Stomach (tissue), 9 donors: ENCODE data around the gene STIM2. TPM values are rescaled to one million over a fixed set of nuclear protein-coding genes. Genes with fewer than 3 reads are reported as not detected.

Source experiments
- DNase-seq, 2 donors: peaks; one replicate each; pipeline versions ENCODE4 v3.0.0 to v3.0.0-alpha.2; 2013 to 2019
- H3K27ac ChIP-seq, 5 donors: fragments of 200-600 bp in 4 of 5; sonication (generic) in 4 of 5; one replicate each; pipeline ENCODE4 v1.5.1; 2013 to 2019; ENCODE audit warnings: mild to moderate bottlenecking in 1 of 5, moderate library complexity in 1 of 5
- H3K27me3 ChIP-seq, 3 donors: fragments of 200-600 bp; sonication (generic); one replicate each; pipeline ENCODE4 v1.5.1; 2017 to 2019; ENCODE audit warnings: mixed run types in 1 of 3
- H3K36me3 ChIP-seq, 4 donors: fragments of 200-600 bp; sonication (generic); 1 replicate in 3 of 4; 2 replicates in 1 of 4; pipeline ENCODE4 v1.5.1; 2016 to 2019
- H3K4me1 ChIP-seq, 4 donors: fragments of 200-600 bp; sonication (generic); one replicate each; pipeline ENCODE4 v1.5.1; 2016 to 2019
- H3K4me3 ChIP-seq, 4 donors: fragments of 200-600 bp; sonication (generic) in 3 of 4; one replicate each; pipeline ENCODE4 v1.5.1; 2016 to 2019; ENCODE audit warnings: mild to moderate bottlenecking in 1 of 4
- H3K9me3 ChIP-seq, 4 donors: fragments of 200-600 bp; sonication (generic); one replicate each; pipeline ENCODE4 v1.5.1; 2016 to 2019
- EP300 ChIP-seq: sonication (generic); formaldehyde crosslinking; IDR thresholded peaks from one replicate; pipeline ENCODE4 v1.6.1; 2017; ENCODE audit warnings: antibody characterized with exemption
- POLR2A ChIP-seq, 4 donors: fragments of 450-650 bp; IDR thresholded peaks; one replicate each; pipeline ENCODE4 v1.6.1; 2016; ENCODE audit warnings: antibody characterized with exemption in 4 of 4, control low read depth in 2 of 4, mild to moderate bottlenecking in 1 of 4, moderate library complexity in 1 of 4
- POLR2AphosphoS5 ChIP-seq, 3 donors: sonication (generic); formaldehyde crosslinking; IDR thresholded peaks; one replicate each; pipeline ENCODE4 v1.6.1; 2016; ENCODE audit warnings: antibody characterized with exemption in 3 of 3
- WGBS, 5 donors: extraction: QIAGEN DNeasy Blood & Tissue Kit in 3 of 5; methylation state at CpG; one replicate each; pipeline versions ENCODE4 v1.1.5 to v1.1.7; 2013 to 2018; 5-methylcytosine and 5-hydroxymethylcytosine counted together
- intact Hi-C: fragments of 100-400 bp; cut with DNase I; formaldehyde crosslinking; loops from one replicate; pipeline ENCODE4 v1.15.1; 2023; ENCODE audit warnings: low total_unique reads
- polyA plus RNA-seq, 3 donors: library from polyadenylated mRNA; stranded (reverse); fragments of 200-250 nt; gene quantifications; one replicate each; pipeline ENCODE4 v1.2.3, GENCODE V29; 2013
- total RNA-seq, 5 donors: library from RNA; depleted of rRNA; stranded (reverse); fragments of >200 nt; gene quantifications; one replicate each; pipeline versions ENCODE4 v1.1.0 to v1.2.3, GENCODE V29; 2014 to 2016
- TF ChIP-seq, protein P1 (sequence below), 7 experiments: fragments of 450-650 bp in 4 of 7; fragments of 200-600 bp in 3 of 7; sonication (generic) in 3 of 7; IDR thresholded peaks; one replicate each; pipeline ENCODE4 v1.5.1; 2016 to 2019; ENCODE audit warnings: antibody characterized with exemption in 7 of 7, control low read depth in 2 of 7, mild to moderate bottlenecking in 1 of 7
- donor health status: healthy with polysubstance abuse.
- donor health status: Bipolar disorder and iron deficiency.
- donor health status: healthy.

The STIM2 gene
- total and polyA plus RNA-seq, 8 donors, result 4.4 to 32.7 (median 21.7) TPM

DNA sequence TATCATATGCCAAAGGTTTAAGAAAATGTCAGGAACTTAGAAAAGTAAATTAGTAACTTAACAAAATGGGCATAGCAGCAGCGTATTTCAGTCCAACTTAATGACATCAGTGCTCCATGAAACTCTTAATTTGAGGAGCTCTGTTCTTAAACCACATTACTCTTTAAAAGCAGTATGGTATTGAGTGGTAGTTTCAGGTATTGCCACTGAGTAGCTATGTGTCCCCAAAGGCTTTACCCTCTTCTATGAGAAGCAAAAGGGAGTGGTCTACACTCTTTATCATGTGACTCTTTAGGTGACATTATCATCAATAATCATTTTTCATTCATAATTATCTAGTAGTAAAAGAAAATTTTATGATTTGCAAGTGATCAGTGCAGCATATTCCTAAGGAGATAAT, 158.3 kb downstream of the STIM2 start:
- no peak for DNase-seq
- TF ChIP-seq POLR2AphosphoS5 (IDR thresholded peaks at IDR 0.05) (no peak), POLR2A (IDR thresholded peaks at IDR 0.05) (no peak), EP300 (no peak)
- TF ChIP-seq, protein P1, sequence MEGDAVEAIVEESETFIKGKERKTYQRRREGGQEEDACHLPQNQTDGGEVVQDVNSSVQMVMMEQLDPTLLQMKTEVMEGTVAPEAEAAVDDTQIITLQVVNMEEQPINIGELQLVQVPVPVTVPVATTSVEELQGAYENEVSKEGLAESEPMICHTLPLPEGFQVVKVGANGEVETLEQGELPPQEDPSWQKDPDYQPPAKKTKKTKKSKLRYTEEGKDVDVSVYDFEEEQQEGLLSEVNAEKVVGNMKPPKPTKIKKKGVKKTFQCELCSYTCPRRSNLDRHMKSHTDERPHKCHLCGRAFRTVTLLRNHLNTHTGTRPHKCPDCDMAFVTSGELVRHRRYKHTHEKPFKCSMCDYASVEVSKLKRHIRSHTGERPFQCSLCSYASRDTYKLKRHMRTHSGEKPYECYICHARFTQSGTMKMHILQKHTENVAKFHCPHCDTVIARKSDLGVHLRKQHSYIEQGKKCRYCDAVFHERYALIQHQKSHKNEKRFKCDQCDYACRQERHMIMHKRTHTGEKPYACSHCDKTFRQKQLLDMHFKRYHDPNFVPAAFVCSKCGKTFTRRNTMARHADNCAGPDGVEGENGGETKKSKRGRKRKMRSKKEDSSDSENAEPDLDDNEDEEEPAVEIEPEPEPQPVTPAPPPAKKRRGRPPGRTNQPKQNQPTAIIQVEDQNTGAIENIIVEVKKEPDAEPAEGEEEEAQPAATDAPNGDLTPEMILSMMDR (IDR thresholded peaks at IDR 0.05), result no peak
- whole genome bisulfite sequencing, 5 donors, result 86 to 100% (median 97%) methylated on average over 1 of the region's 1 CpG
- Histone ChIP-seq H3K4me3 (no peak overlapping the region), H3K4me1 (no peaks in the 10 kb centered on the region), H3K27me3 (no peaks in the 10 kb centered on the region), H3K36me3 (peaks cover 0 to 60% (median 59%) of the 10 kb centered on the region in 4 donors), H3K9me3 (no peaks in the 10 kb centered on the region), H3K27ac (no peak overlapping the region)
- intact Hi-C loops, result loop anchor here (10.0 kb wide), 1 partner anchor 544 kb away; no protein-coding TSS in a partner anchor

DNA sequence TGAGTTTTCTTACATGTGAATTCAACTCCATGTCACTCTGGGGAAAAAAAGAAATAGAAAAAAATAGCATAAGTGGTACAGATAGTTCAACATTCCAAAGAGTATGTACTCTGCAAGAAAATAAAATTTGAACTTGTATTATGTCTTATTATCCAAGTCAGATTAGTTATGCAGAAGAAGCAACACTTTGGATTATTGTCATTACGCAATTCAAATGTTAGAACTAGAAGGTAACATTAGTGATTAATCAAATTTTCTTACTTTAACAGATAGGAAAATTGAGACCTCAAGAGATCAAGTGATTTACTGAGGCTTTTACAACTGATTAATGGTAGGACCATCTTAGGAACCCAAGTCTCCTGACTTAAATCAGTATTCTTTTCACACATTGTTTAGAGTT, 159.1 kb downstream of the STIM2 start:
- Histone ChIP-seq H3K27me3 (no peaks in the 10 kb centered on the region), H3K4me3 (no peak overlapping the region), H3K27ac (no peak overlapping the region), H3K4me1 (no peaks in the 10 kb centered on the region), H3K36me3 (peaks cover 0 to 60% (median 59%) of the 10 kb centered on the region in 4 donors), H3K9me3 (no peaks in the 10 kb centered on the region)
- TF ChIP-seq POLR2A (IDR thresholded peaks at IDR 0.05) (no peak), EP300 (no peak), POLR2AphosphoS5 (IDR thresholded peaks at IDR 0.05) (no peak)
- TF ChIP-seq, protein P1 (IDR thresholded peaks at IDR 0.05), result no peak
- intact Hi-C loops, result loop anchor here (10.0 kb wide), 1 partner anchor 545 kb away; no protein-coding TSS in a partner anchor
- DNase-seq, result no peak
- WGBS, 5 donors, result 93 to 100% (median 97%) methylated on average over 1 of the region's 1 CpG

DNA sequence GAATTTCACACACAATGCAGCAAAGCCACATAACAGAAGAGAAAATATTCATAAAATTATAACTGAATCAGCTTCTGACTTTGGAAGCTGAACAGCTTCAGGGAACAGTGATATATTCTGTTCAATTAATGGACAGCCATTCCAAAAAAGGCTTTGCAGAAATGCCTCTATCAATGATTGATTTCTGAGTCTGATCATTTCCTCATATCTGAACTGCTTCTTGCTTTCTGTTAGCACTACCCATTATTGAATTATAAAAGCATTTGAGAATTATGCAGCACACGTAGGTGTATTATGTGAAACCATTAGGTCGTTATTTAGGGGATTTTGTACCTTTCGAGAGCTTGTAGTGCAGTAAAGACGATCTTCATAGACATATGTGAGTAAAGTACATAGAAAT, 159.6 kb downstream of the STIM2 start:
- 88 to 93% (median 91%) methylated on average over 4 of the region's 4 CpGs for WGBS, 5 donors
- H3K27ac ChIP-seq, result no peak overlapping the region
- H3K36me3 ChIP-seq, result peaks cover 0 to 60% (median 59%) of the 10 kb centered on the region in 4 donors
- H3K4me3 ChIP-seq, result no peak overlapping the region
- intact Hi-C loops, result no loop called here
- TF ChIP-seq POLR2AphosphoS5 (IDR thresholded peaks at IDR 0.05), result no peak
- TF ChIP-seq, protein P1 (IDR thresholded peaks at IDR 0.05), result no peak
- no peak for TF ChIP-seq EP300
- no peak for TF ChIP-seq POLR2A (IDR thresholded peaks at IDR 0.05)
- no peaks in the 10 kb centered on the region for H3K4me1 ChIP-seq
- no peaks in the 10 kb centered on the region for H3K9me3 ChIP-seq
- no peak for DNase-seq
- H3K27me3 ChIP-seq, result no peaks in the 10 kb centered on the region

DNA sequence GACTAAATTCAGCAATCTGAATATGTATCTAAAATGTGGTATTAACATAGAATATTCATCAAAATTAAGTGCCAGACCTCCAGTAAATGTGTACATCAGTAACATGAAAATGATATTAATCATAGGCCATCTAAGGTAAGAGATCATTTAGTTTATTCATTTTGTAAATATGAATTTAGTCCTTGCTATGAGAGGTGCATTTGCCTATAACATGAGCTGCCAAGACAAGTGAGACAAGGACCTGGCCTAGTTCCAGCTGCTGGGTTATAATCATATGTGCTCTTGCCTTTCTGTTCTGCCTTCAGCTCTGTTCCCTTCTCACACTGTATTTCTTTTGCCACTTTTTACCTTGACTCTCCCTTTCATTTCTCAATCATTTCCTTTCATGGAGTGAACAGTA, 160.0 kb downstream of the STIM2 start:
- no peak overlapping the region for H3K4me3 ChIP-seq
- H3K27me3 ChIP-seq, result no peaks in the 10 kb centered on the region
- H3K27ac ChIP-seq, result no peak overlapping the region
- peaks cover 0 to 60% (median 59%) of the 10 kb centered on the region in 4 donors for H3K36me3 ChIP-seq
- H3K9me3 ChIP-seq, result no peaks in the 10 kb centered on the region
- intact Hi-C loops, result no loop called here
- H3K4me1 ChIP-seq, result no peaks in the 10 kb centered on the region
- TF ChIP-seq POLR2A (IDR thresholded peaks at IDR 0.05), result no peak
- no peak for TF ChIP-seq POLR2AphosphoS5 (IDR thresholded peaks at IDR 0.05)
- TF ChIP-seq, protein P1 (IDR thresholded peaks at IDR 0.05), result no peak
- no peak for TF ChIP-seq EP300
- DNase-seq, result no peak
